ENCODE measurements around the gene PHF20.
"Not testable (repeated sequence)": the region's sequence is repeated elsewhere in the genome, so short reads cannot be mapped to it uniquely, and the experiment has no call there.

The PHF20 gene

DNA sequence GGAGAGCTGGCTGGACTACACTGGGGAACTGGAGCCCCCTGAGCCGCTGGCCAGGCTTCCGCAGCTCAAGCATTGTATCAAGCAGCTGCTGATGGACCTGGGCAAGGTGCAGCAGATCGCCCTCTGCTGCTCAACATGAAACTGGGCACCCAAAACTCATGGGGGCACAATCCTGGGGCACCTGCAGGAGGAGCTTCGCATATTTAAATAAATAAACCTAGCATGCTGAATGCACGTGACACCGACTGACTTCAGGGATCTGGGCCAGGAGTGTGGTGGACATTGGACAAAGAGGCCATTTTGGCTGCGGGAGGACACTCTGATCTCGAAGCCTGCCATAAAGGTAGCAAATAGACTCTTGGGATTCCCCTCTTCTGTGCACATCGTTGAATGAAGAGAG is 175.7 kb downstream of the PHF20 start:
- DNase-seq, result peak; percentile 36
- in situ Hi-C loops (cut with HindIII; ENCODE audit: low pct_ligation_motif_present, low pct_unique_long_range_greater_than_20kb, low sequenced_read_pairs), result no loop called here

DNA sequence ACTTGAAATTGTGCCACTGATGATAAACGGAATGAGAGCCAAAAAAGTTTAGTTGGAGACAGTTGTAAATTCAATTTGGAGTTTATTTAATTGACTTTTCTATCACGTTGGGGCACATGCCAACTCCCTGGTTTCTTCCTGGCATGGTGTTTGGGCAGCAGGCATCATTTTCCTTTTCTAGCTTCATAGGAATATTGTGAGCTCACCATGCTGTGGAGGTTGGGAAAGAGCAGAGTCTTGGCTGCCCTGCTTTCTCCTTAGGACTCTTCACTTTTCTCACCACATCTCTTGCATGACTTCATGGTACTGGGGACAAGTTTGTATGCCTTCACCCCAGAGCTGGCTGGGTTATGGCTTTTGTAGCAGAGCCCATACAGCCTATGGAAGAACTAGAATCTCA is 176.1 kb downstream of the PHF20 start:
- DNase-seq, result peak; percentile 24
- in situ Hi-C loops (cut with HindIII; ENCODE audit: low pct_ligation_motif_present, low pct_unique_long_range_greater_than_20kb, low sequenced_read_pairs), result no loop called here

DNA sequence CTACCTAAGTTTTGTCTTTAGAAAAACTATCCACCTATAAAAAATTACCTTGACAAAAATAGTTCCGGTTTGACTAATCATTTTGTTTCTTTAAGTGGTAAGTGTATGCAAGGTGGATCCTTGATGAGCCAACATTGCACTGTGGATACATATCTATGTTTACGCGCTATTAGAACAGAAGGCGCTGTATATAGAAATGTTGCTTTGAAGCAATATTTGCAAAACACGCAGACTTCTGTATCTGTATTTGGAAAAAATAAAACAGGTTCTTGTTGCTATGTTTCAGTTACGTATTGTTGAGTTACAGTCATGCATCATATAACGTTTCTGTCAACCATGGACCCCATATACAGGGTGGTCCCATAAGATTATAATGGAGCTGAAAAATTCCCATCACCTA is 178.3 kb downstream of the PHF20 start:
- in situ Hi-C loops (cut with HindIII; ENCODE audit: low pct_ligation_motif_present, low pct_unique_long_range_greater_than_20kb, low sequenced_read_pairs), result no loop called here
- no peak for DNase-seq

DNA sequence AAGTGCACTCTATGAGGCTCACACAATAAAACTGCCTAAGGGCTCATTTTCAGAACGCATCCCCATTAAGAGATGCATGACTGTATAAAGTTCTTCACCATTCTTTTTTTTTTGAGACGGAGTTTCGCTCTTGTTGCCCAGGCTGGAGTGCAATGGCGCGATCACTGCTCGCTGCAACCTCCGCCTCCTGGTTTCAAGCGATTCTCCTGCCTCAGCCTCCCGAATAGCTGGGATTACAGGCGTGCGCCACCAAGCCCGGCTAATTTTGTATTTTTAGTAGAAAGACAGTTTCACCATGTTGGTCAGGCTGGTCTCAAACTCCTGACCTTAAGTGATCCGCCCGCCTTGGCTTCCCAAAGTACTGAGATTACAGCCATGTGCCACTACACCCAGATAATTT is 180.3 kb downstream of the PHF20 start:
- in situ Hi-C loops (cut with HindIII; ENCODE audit: low pct_ligation_motif_present, low pct_unique_long_range_greater_than_20kb, low sequenced_read_pairs); DNase-seq: not testable (repeated sequence)

DNA sequence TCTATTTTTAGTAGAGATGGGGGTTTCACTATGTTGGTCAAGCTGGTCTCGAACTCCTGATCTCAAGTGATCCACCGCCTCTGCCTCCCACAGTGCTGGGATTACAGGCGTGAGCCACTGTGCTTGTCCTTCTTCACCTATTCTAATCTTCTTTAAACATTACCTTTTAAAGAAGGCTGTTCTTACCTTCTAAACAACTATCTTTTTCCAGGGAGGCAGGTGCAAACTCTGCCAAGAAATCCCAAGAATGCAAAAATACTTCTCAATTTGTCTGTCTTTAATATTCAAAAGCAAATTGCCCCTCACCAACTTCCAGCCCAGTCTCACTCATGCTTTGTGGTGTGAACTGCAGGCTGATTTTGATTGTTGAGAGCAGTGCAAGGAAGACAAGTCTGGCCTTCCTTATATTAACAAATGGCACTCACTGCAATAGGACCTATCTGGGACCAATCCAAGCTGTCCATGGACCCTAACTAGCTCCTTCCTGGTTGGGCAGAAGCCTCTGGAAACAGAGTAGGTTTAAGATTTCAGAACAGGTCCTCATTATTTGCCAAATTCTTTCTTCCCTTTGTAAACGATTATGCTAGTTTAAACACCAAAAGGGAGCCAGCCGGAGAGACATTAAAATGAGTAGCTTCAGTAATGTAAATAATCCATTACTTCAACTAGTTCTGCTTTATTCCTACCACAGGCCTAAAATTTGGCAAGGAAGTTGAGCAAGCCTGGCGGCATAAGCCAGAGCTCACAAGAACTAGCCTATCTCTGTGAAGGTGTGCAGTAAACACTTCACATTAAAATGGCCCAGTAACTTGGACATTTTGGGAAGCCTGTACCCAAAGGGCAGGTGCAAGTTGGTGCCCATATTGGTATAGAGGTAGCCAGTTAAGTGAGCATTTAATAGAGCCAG is 180.9 kb downstream of the PHF20 start:
- in situ Hi-C loops (cut with HindIII; ENCODE audit: low pct_ligation_motif_present, low pct_unique_long_range_greater_than_20kb, low sequenced_read_pairs), result no loop called here
- DNase-seq, result peak; percentile 41

DNA sequence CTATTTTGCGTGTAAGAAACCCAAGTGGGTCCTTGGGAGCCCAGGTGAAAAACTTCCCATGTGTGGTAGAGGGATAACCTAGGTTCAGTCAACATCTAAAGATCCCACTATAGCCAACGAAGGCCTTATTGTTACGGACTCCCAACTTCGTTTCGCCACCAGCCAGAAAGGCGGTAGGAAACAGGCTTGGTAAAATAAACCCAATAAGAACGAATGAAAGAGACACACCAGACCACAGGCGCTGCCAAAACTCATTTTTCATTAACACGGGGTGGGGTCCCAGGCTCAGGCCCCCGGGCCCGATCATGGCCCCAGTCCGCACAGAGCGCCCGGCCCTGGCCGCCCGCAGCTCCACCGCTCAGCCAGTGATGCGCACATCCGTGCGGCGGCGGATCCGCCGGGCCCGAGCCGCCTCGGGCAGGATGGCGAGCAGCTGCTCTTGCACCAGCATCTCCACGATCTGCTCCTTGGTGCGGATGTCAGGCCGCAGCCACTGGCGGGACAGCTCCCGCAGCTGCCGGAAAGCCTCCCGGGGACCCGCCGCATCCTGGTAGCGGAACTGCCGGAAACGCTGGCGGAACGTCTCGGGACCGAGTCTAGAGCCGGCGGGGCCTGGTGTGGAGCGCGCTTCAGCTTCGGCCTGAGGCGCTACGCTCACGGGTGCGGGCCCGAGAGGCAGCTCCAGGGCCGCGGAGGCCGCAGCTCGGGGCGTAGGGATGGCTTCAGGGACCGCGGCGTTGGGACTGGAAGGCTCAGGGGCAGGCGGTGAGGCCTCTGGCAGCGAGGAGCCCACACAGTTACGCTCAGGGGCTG is 181.8 kb downstream of the PHF20 start:
- in situ Hi-C loops (cut with HindIII; ENCODE audit: low pct_ligation_motif_present, low pct_unique_long_range_greater_than_20kb, low sequenced_read_pairs), result no loop called here
- DNase-seq, result peak; percentile 35

DNA sequence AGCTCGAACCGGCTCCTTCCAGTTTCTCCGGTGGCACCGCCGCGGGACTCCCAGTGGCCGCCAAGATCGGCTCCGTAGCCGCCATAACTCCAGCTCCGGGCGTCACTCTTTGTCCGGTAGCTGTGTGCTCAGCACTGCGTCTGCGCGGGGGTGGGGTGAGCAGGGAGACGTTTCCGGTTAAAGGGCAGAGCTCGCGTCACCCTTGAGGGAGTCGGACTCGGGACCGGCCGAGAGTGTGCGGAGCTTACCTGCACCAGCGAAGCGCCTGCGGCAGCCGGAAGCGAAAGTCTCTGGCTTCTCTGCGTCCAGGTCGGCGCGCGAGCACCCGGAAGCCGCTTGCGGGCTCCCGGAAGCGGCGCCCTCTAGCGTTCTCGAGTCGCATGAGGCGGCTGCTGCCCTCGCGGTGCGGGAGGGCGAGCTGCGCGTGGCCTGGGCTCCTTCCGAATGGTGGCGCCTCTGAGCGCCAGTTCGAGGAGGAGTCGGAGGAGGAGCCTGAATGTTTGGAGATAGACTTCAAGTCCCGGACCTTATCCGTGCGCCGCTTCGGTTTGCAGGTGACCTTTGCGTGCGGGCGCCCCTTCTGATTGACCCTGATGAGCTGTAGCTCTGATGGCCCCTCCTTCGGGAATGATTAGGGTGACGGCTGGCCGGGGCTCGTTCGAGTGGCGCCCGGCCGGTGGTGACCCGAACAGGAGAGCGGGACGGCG is 182.5 kb downstream of the PHF20 start, which contains the start of gene SCAND1:
Gene SCAND1, minus strand, starts transcription at position 303 of the 707 bp plus-strand sequence. Its CDS starts 218 bp downstream, at position 85.
- peak; percentile 95 for DNase-seq
- in situ Hi-C loops (cut with HindIII; ENCODE audit: low pct_ligation_motif_present, low pct_unique_long_range_greater_than_20kb, low sequenced_read_pairs), result no loop called here

DNA sequence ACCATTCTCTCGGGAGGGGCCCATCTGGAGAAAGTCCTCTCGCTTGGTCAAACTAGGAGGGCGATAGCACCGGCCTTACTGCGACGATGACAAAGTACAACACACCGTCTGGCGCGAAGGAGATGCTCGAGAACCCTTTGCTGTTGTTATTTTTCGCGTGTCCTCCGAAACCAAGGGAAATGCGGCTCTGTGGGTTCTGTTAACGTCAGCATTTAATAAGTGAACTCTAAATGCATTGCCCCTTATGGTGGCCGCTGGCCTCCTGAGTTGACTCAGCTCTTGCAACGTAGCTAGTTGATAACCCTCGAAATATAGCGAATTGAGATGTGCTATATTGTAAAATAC is 183.1 kb downstream of the PHF20 start:
- peak; percentile 44 for DNase-seq
- in situ Hi-C loops (cut with HindIII; ENCODE audit: low pct_ligation_motif_present, low pct_unique_long_range_greater_than_20kb, low sequenced_read_pairs), result no loop called here

DNA sequence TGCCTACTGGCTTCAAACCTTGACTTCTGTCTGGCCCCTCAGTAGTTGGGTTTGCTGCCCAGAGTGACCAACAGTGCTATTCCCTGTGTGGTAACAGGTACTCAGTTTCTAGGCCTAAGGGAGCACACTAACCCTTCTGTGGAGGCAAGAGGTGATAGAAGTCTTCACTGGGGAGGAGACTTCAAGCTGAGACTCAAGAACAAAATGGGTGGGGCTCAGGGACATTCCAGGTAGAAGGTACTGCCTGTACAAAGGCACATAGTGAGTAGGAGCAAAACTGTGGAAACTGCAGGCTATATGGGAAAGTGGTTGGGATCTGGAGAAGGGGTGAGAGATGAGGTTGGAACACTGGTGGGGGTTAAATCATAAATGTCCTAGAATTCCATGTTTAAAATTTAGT is 184.8 kb downstream of the PHF20 start:
- DNase-seq, result no peak
- in situ Hi-C loops (cut with HindIII; ENCODE audit: low pct_ligation_motif_present, low pct_unique_long_range_greater_than_20kb, low sequenced_read_pairs), result no loop called here

DNA sequence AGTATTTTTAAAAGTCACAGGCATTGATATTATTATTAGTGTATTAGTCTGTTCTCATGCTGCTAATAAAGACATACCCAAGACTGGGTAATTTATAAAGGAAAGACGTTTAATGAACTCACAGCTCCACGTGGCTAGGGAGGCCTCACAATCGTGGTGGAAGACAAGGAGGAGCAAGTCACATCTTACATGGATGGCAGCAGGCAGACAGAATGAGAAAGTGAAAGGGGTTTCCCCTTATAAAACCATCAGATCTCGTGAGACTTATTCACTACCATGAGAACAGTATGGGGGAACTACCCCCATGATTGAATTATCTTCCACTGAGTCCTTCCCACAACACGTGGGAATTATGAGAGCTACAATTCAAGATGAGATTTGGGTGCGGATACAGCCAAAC is 187.5 kb downstream of the PHF20 start:
- in situ Hi-C loops (cut with HindIII; ENCODE audit: low pct_ligation_motif_present, low pct_unique_long_range_greater_than_20kb, low sequenced_read_pairs); DNase-seq: not testable (repeated sequence)

DNA sequence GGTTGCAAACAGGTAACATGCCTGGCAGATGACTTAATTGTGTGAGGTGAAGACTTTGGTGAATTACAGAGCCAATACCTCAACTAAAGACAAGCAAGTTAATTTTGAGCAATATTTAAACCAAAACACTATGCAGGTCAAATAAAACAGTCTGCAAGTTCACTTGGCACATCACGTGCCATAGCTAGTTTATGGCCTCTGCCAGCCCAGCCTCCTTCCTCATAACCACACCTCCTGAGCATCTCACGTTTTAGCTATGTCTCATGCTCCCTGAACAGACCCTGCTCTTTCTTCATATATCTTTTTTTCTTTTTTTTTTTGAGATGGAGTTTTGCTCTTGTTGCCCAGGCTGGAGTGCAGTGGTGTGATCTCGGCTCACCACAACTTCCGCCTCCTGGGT is 192.1 kb downstream of the PHF20 start:
- in situ Hi-C loops (cut with HindIII; ENCODE audit: low pct_ligation_motif_present, low pct_unique_long_range_greater_than_20kb, low sequenced_read_pairs), result no loop called here
- DNase-seq, result no peak

DNA sequence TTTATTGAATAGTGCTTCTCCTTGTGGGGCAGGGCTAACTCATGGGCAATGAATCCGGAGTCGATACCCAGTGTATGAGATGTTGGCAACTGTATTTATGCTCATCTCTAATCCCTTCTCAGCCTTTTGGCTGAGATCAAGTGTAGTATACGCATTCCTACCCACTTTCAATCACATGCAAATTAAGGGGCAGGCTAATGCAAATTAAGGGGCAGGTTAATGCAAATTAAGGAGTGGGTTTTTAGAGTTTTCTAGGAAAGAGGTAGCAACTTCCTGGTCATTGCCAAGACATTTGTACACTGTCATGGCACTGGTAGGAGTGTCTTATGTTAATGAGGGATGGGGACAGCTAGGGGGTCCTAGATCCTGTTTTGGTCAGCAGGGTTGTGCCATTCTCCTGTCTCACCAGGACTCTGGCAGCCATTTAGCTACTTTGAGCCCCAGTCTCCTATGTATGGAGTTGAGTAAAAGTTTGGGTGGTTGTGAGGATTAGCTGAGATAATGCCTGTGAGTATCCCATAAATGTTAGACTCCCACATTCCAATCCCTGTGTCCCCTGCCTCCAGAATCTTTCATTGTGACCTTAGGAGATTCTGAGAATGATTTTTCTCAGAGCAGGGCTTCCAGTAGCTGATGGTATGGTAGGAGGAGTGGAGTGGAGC is 196.3 kb downstream of the PHF20 start, which contains the start of gene CNBD2:
Gene CNBD2, plus strand, starts transcription at position 612 of the 662 bp plus-strand sequence. CDS start 173 bp downstream, outside the sequence.
- DNase-seq, result no peak
- in situ Hi-C loops (cut with HindIII; ENCODE audit: low pct_ligation_motif_present, low pct_unique_long_range_greater_than_20kb, low sequenced_read_pairs), result no loop called here

DNA sequence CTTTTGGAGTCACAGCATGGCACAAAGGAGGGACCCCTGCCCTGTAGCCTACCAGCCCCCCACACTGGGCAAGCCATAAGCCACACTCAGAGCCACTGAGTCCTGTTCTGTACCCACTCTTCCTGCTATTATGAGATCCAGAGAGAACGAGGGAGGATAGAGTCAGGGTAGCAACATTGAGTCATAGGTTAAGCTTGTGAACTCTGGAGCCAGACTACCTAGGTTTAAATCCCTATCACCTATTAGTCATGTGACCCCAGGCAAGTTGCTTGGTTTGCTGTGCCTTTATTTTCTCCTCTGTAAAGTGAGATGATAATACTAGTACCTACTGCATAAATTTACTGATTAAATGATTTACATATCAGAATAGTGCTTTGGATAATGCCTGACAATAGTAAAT is 197.1 kb downstream of the PHF20 start:
- no peak for DNase-seq
- in situ Hi-C loops (cut with HindIII; ENCODE audit: low pct_ligation_motif_present, low pct_unique_long_range_greater_than_20kb, low sequenced_read_pairs), result no loop called here

DNA sequence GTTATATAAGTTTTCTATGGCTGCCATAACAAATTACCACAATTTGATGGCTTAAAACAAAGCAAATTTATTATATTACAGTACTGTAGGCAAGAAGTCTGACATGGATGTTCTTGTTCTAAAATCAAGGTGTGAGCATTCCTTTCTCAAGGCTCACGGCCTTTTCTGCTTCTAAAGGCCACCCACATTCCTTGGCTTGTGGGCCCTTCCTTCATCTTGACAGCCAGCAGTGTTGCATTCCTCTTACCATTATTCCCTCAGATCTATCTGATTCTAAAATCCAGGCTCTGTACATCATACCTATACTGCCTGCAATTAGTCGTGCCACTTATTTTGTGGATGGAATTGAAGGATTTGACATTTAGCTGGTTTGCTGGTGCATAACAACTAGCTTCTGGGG is 200.2 kb downstream of the PHF20 start:
- in situ Hi-C loops (cut with HindIII; ENCODE audit: low pct_ligation_motif_present, low pct_unique_long_range_greater_than_20kb, low sequenced_read_pairs), result no loop called here
- no peak for DNase-seq

DNA sequence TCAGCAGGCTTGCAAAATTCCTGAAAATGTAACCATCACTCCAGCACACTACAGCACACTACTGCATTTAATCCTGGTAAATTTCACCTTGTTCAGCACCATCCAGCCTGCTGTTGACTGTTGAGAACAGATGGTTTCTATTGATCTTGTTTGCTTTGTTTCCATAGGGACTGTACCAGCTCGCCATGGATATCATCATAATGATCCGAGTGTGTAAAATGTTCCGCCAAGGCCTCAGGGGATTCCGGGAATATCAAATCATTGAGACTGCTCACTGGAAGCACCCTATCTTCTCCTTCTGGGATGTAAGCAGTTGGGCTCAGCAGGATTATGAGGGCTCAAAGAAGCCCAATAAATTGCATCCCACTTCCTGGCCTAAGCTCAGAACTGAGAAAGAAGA is 200.6 kb downstream of the PHF20 start:
- in situ Hi-C loops (cut with HindIII; ENCODE audit: low pct_ligation_motif_present, low pct_unique_long_range_greater_than_20kb, low sequenced_read_pairs), result no loop called here
- no peak for DNase-seq

DNA sequence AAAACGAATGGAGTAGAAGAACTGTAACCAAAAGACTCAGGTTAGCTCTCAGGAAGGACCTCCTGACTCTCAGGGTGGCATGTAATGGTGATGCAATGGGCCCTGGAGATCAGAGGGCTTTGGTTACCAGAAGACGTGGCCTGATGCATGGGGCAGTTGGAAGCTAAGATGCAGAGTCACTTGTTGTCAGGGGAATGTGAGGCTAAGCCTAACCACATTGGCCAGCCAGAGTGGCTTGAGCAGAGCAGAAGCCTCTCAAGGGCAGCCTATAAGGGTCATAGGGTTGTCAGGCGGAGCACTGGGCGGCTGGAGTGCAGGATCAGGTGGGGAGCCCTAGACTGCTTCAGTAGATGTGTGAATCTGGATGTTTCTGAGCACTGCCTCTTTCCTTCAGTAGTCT is 202.4 kb downstream of the PHF20 start:
- in situ Hi-C loops (cut with HindIII; ENCODE audit: low pct_ligation_motif_present, low pct_unique_long_range_greater_than_20kb, low sequenced_read_pairs), result no loop called here
- no peak for DNase-seq

DNA sequence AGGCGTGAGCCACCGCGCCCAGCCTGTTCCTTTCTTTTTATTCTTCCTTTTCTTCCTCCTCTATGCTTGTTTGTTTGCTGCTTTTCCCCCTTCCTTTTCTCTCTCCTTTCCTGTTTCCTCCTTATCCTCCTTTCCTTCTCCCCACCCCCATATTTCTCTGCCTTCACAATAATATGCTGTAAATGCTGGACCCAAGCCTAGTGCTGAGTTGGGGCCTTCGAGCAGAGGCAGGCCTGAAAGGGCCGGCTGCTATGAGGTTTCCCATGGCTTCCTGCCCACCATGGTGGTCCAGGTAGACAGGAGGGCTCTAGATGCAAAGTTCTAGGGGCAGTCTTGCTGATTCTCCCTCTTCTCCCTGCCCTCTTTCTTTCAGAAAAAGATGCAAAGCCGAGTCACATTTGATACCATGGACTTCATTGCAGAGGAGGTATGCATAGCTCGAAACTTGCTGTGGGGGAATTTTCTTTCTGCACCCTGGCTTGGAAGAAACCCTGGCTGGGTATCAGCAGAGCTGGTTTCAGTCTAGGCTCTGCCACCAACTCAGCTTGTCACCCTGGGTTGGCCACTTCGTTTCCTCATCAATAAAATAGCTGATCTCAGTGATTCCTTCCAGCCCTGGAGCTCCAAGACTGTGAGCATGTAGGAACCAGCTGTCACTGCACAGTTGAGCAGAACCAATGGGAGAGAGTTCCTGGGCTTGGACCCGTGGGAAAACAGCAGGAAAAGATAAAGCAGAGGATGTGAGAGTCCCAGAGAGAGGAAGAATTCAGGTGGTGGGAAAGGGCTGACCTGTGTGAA is 204.0 kb downstream of the PHF20 start:
- in situ Hi-C loops (cut with HindIII; ENCODE audit: low pct_ligation_motif_present, low pct_unique_long_range_greater_than_20kb, low sequenced_read_pairs), result loop anchor here (25.0 kb wide), 1 partner anchor 162 kb away; no protein-coding TSS in a partner anchor
- no peak for DNase-seq

All from ACHN (cell line).